H1 (cell line): Measurements from ENCODE around the gene TADA2B. TPM values are rescaled to one million over a fixed set of nuclear protein-coding genes. Genes with fewer than 3 reads are reported as not detected.

Source experiments
- ASH2L ChIP-seq: fragments of 200-600, 300-600 bp; sonication (generic); IDR thresholded peaks from one replicate; pipeline ENCODE4 v1.7.1; 2017; ENCODE audit warnings: low read length
- ATF2 ChIP-seq: IDR thresholded peaks from 2 replicates; pipeline ENCODE4 v1.6.1; 2012; ENCODE audit warnings: low read length, inconsistent platforms
- CTBP2 ChIP-seq: IDR thresholded peaks from 2 replicates; pipeline ENCODE4 v1.7.0; 2011; ENCODE audit warnings: borderline replicate concordance, mild to moderate bottlenecking, moderate library complexity, mixed read lengths, low read length; ENCODE audit not compliant: insufficient read depth, insufficient read length
- HDAC2 ChIP-seq, 2 experiments: fragments of 300-600 bp in 1 of 2; sonication (generic) in 1 of 2; IDR thresholded peaks; 2 replicates each; pipeline ENCODE4 v1.6.1; 2011 to 2012; ENCODE audit warnings: low read depth in 2 of 2, low read length in 2 of 2, mild to moderate bottlenecking in 2 of 2, moderate library complexity in 2 of 2, borderline replicate concordance in 1 of 2, inconsistent platforms in 1 of 2
- POLR2A ChIP-seq, 2 experiments: IDR thresholded peaks; 1 replicate in 1 of 2; 2 replicates in 1 of 2; pipeline ENCODE4 v1.6.1; 2011; ENCODE audit warnings: low read depth in 2 of 2, low read length in 2 of 2, mild to moderate bottlenecking in 2 of 2; ENCODE audit errors: control extremely low read depth in 1 of 2
- POLR2AphosphoS5 ChIP-seq: IDR thresholded peaks from 2 replicates; pipeline ENCODE4 v1.6.1; 2011; ENCODE audit warnings: low read depth, low read length
- POU5F1 ChIP-seq: IDR thresholded peaks from 2 replicates; pipeline ENCODE4 v1.6.1; 2011; ENCODE audit warnings: low read depth, mild to moderate bottlenecking, low read length, moderate library complexity
- RBBP5 ChIP-seq: IDR thresholded peaks from 2 replicates; pipeline ENCODE4 v1.7.1; 2012; ENCODE audit warnings: low read depth, mild to moderate bottlenecking, inconsistent platforms, low read length, moderate library complexity, borderline replicate concordance
- polyA plus RNA-seq, 7 experiments: library from polyadenylated mRNA; depleted of rRNA in 3 of 7; stranded (reverse) in 5 of 7; unstranded in 2 of 7; fragments of >200 nt in 5 of 7; fragments of 200-250 nt in 2 of 7; gene quantifications; 1 replicate in 5 of 7; 2 replicates in 1 of 7; 4 replicates in 1 of 7; pipeline versions ENCODE4 v1.2.1 to v1.2.3, GENCODE V29; 2011 to 2013; ENCODE audit warnings: missing spikeins in 2 of 7, mixed read lengths in 2 of 7
- total RNA-seq: library from RNA; stranded (reverse); fragmentation: NEBNext Ultra II Directional; extraction: Animal tissue kit (Norgen Biotek cat#: 25700); gene quantifications from 2 replicates; pipeline ENCODE4 v1.2.1, GENCODE V29; 2021

The TADA2B gene
- total and polyA plus RNA-seq, 2 of the 8 experiments (the other 6 are each of a cell fraction or from before 2014, with no cell fraction given), result 5.7 to 12.1 TPM

GRCh38 chr4:7087036-7087435 is 43.9 kb downstream of the TADA2B start (continued):
- TF ChIP-seq ASH2L, result no peak
- TF ChIP-seq RBBP5, result no peak
- no peak for TF ChIP-seq POLR2A (IDR thresholded peaks at IDR 0.05; ENCODE audit: control extremely low read depth in 1 of 2, low read depth in 2 of 2, low read length in 2 of 2)
- no peak for TF ChIP-seq CTBP2
- TF ChIP-seq HDAC2 (IDR thresholded peaks at IDR 0.05; ENCODE audit: borderline replicate concordance in 1 of 2, low read depth in 2 of 2, low read length in 2 of 2), result no peak
- no peak for TF ChIP-seq POU5F1
- no peak for TF ChIP-seq ATF2
- TF ChIP-seq POLR2AphosphoS5, result no peak
